DOHH2 (cell line): Measurements from ENCODE around the gene RPS17.

Experiments
- H3F3A ChIP-seq: fragments of 200-600 bp; sonication (generic), shearing (Covaris generic); 2 replicates; pipeline ENCODE4 v1.6.0; 2016; ENCODE audit warnings: antibody characterized with exemption, mild to moderate bottlenecking; ENCODE audit not compliant: control insufficient read depth, insufficient read depth
- H3K27ac ChIP-seq: fragments of 200-600 bp; sonication (generic); 2 replicates; pipeline ENCODE4 v1.5.1; 2014; ENCODE audit warnings: low read depth, mild to moderate bottlenecking, low read length, moderate library complexity
- H3K27me3 ChIP-seq: fragments of 200-600 bp; sonication (generic); 2 replicates; pipeline ENCODE4 v1.6.1; 2014; ENCODE audit warnings: mild to moderate bottlenecking, low read length, mixed read lengths; ENCODE audit not compliant: control insufficient read depth
- H3K36me3 ChIP-seq: fragments of 200-600 bp; sonication (generic); 2 replicates; pipeline ENCODE4 v1.6.1; 2014; ENCODE audit warnings: mild to moderate bottlenecking, low read length, moderate library complexity, mixed read lengths; ENCODE audit not compliant: control insufficient read depth
- H3K4me1 ChIP-seq: fragments of 200-600 bp; sonication (generic); 2 replicates; pipeline ENCODE4 v1.6.1; 2014; ENCODE audit warnings: mild to moderate bottlenecking, low read length, mixed read lengths; ENCODE audit not compliant: control insufficient read depth
- H3K4me2 ChIP-seq: fragments of 200-600 bp; sonication (generic); 2 replicates; pipeline ENCODE4 v1.6.0; 2014; ENCODE audit warnings: mild to moderate bottlenecking, low read length, moderate library complexity
- H3K4me3 ChIP-seq: fragments of 200-600 bp; sonication (generic); 2 replicates; pipeline ENCODE4 v1.5.1; 2014; ENCODE audit warnings: mild to moderate bottlenecking, low read length, mixed read lengths
- H3K79me2 ChIP-seq: fragments of 200-600 bp; sonication (generic); 2 replicates; pipeline ENCODE4 v1.6.1; 2014; ENCODE audit warnings: mild to moderate bottlenecking, low read length, mixed read lengths; ENCODE audit not compliant: control insufficient read depth
- H3K9me2 ChIP-seq: fragments of 200-600 bp; sonication (generic); replicated peaks from 2 replicates; pipeline ENCODE4 v1.6.1; 2014; ENCODE audit warnings: mild to moderate bottlenecking, low read length, mixed read lengths; ENCODE audit not compliant: control insufficient read depth
- H3K9me3 ChIP-seq: fragments of 200-600 bp; sonication (generic); 2 replicates; pipeline ENCODE4 v1.6.1; 2014; ENCODE audit warnings: antibody characterized with exemption, low read length, mixed read lengths; ENCODE audit not compliant: control insufficient read depth, insufficient read depth
- H4K20me1 ChIP-seq: fragments of 200-600 bp; sonication (generic); 2 replicates; pipeline ENCODE4 v1.6.0; 2014; ENCODE audit warnings: low read depth, mild to moderate bottlenecking, antibody characterized with exemption, low read length, moderate library complexity; ENCODE audit not compliant: control insufficient read depth, insufficient read depth
- CTCF ChIP-seq: fragments of 200-600 bp; sonication (generic); IDR thresholded peaks from one replicate; pipeline ENCODE4 v1.5.1; 2014; ENCODE audit warnings: antibody characterized with exemption, mild to moderate bottlenecking, low read depth, low read length; ENCODE audit not compliant: poor library complexity, severe bottlenecking
- EZH2phosphoT487 ChIP-seq: fragments of 200-600 bp; sonication (generic); IDR thresholded peaks from 2 replicates; pipeline ENCODE4 v1.6.1; 2017; ENCODE audit warnings: borderline replicate concordance, mild to moderate bottlenecking, antibody characterized with exemption, low read length, moderate library complexity, mixed read lengths

RPS17 gene

GRCh38 chr15:82571722-82572222, 31.5 kb upstream of the RPS17 start:
- Histone ChIP-seq H3K9me2 (no peaks in the 10 kb centered on the region), H3K79me2 (no peaks in the 10 kb centered on the region), H3K4me3 (no peak overlapping the region), H3K9me3 (no peaks in the 10 kb centered on the region), H3K27ac (no peak overlapping the region), H3K4me1 (no peaks in the 10 kb centered on the region), H4K20me1 (no peaks in the 10 kb centered on the region), H3K4me2 (no peak overlapping the region), H3K27me3 (peaks cover 17% of the 10 kb centered on the region), H3K36me3 (no peaks in the 10 kb centered on the region), H3F3A (no peaks in the 10 kb centered on the region)
- no peak for TF ChIP-seq CTCF
- no peak for TF ChIP-seq EZH2phosphoT487

- Histone ChIP-seq H3K27ac (no peak overlapping the region), H3K4me1 (no peaks in the 10 kb centered on the region), H3K9me3 (no peaks in the 10 kb centered on the region), H3K9me2 (no peaks in the 10 kb centered on the region), H3K36me3 (no peaks in the 10 kb centered on the region), H3K79me2 (no peaks in the 10 kb centered on the region), H4K20me1 (no peaks in the 10 kb centered on the region), H3K4me3 (no peak overlapping the region), H3K27me3 (peaks cover 17% of the 10 kb centered on the region), H3F3A (no peaks in the 10 kb centered on the region), H3K4me2 (no peak overlapping the region)
- TF ChIP-seq CTCF (no peak), EZH2phosphoT487 (no peak)
Observed at GRCh38 chr15:82570721-82571508, 30.7 kb upstream of the RPS17 start.

GRCh38 chr15:82569834-82570233, 29.6 kb upstream of the RPS17 start:
- TF ChIP-seq CTCF (no peak), EZH2phosphoT487 (no peak)
- no peak overlapping the region for H3K27ac ChIP-seq
- H3K4me3 ChIP-seq = no peak overlapping the region
- no peaks in the 10 kb centered on the region for H3K79me2 ChIP-seq
- no peaks in the 10 kb centered on the region for H3K9me3 ChIP-seq
- H3K4me2 ChIP-seq = no peak overlapping the region
- H3K9me2 ChIP-seq = no peaks in the 10 kb centered on the region
- peaks cover 13% of the 10 kb centered on the region for H3K27me3 ChIP-seq
- H3F3A ChIP-seq = no peaks in the 10 kb centered on the region
- H4K20me1 ChIP-seq = no peaks in the 10 kb centered on the region
- no peaks in the 10 kb centered on the region for H3K36me3 ChIP-seq
- H3K4me1 ChIP-seq = no peaks in the 10 kb centered on the region
